Measurements from ENCODE around the gene HSPB2. TPM values are rescaled to one million over a fixed set of nuclear protein-coding genes. Genes with fewer than 3 reads are reported as not detected.

The HSPB2 gene
- total and polyA plus RNA-seq, 9 donors: 0.34 to 11.8 (median 7.6) TPM; not detected in 1

DNA sequence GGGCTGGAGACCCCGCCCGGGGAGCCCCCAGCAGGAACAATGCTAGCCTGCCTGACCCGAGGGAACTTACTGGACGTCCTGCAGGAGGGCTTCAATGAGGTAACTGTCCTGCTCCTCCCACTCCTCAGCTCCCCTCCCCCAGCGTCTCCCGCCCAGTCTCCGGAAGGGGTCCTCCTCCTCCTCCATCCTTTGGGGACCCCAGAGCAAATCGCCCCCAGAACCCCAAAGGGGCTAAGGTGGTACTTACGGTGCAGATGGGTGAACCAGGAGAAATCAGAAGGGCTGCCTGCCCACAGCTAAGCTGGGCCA is 24.9 kb downstream of the HSPB2 start:
- no peak for DNase-seq
- Histone ChIP-seq H3K27ac (peak overlapping the region; percentile 58 to 78), H3K27me3 (no peaks in the 10 kb centered on the region), H3K4me1 (ENCODE audit: insufficient read depth) (peaks cover 3% of the 10 kb centered on the region), H3K4me3 (peak overlapping the region; percentile 72), H3K9me3 (no peaks in the 10 kb centered on the region), H3K36me3 (no peaks in the 10 kb centered on the region)
- TF ChIP-seq, protein P1, sequence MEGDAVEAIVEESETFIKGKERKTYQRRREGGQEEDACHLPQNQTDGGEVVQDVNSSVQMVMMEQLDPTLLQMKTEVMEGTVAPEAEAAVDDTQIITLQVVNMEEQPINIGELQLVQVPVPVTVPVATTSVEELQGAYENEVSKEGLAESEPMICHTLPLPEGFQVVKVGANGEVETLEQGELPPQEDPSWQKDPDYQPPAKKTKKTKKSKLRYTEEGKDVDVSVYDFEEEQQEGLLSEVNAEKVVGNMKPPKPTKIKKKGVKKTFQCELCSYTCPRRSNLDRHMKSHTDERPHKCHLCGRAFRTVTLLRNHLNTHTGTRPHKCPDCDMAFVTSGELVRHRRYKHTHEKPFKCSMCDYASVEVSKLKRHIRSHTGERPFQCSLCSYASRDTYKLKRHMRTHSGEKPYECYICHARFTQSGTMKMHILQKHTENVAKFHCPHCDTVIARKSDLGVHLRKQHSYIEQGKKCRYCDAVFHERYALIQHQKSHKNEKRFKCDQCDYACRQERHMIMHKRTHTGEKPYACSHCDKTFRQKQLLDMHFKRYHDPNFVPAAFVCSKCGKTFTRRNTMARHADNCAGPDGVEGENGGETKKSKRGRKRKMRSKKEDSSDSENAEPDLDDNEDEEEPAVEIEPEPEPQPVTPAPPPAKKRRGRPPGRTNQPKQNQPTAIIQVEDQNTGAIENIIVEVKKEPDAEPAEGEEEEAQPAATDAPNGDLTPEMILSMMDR (IDR thresholded peaks at IDR 0.05): no peak
- no peak for TF ChIP-seq EP300 (IDR thresholded peaks at IDR 0.05)
- TF ChIP-seq POLR2A (IDR thresholded peaks at IDR 0.05): no peak
- WGBS, 3 donors: 4 to 5% (median 5%) methylated on average over 9 of the region's 9 CpGs
- intact Hi-C loops (cut with DNase I): loop anchor here in 3 of 4 donors (5.0 to 10.0 kb wide), 2 partner anchors 40 to 87 kb away; partner anchors contain the start of gene DLAT (in 1 of the 3)

GRCh38 chr11:111937844-111938243 is 25.3 kb downstream of the HSPB2 start:
- Histone ChIP-seq H3K9me3 (no peaks in the 10 kb centered on the region), H3K27me3 (no peaks in the 10 kb centered on the region), H3K4me1 (ENCODE audit: insufficient read depth) (peaks cover 3% of the 10 kb centered on the region), H3K4me3 (peak overlapping the region; percentile 72), H3K27ac (peak overlapping the region; percentile 58 to 78), H3K36me3 (no peaks in the 10 kb centered on the region)
- DNase-seq: no peak
- TF ChIP-seq POLR2A (IDR thresholded peaks at IDR 0.05): no peak
- TF ChIP-seq, protein P1 (IDR thresholded peaks at IDR 0.05): no peak
- TF ChIP-seq EP300 (IDR thresholded peaks at IDR 0.05): no peak
- intact Hi-C loops (cut with DNase I): loop anchor here in 3 of 4 donors (5.0 to 10.0 kb wide), 2 partner anchors 39 to 87 kb away; partner anchors contain the start of gene DLAT (in 1 of the 3)
- WGBS, 3 donors: 55 to 69% (median 61%) methylated on average over 7 of the region's 7 CpGs

GRCh38 chr11:111938687-111939160 is 26.2 kb downstream of the HSPB2 start:
- H3K27ac ChIP-seq: peak overlapping the region in 1 of 2 donors; percentile 58
- intact Hi-C loops (cut with DNase I): loop anchor here in 3 of 4 donors (5.0 to 10.0 kb wide), 2 partner anchors 39 to 86 kb away; partner anchors contain the start of gene DLAT (in 1 of the 3)
- no peaks in the 10 kb centered on the region for H3K9me3 ChIP-seq
- WGBS, 3 donors: 21 to 31% (median 31%) methylated on average over 7 of the region's 7 CpGs
- no peaks in the 10 kb centered on the region for H3K27me3 ChIP-seq
- no peak for DNase-seq
- H3K4me3 ChIP-seq: no peak overlapping the region
- TF ChIP-seq EP300 (IDR thresholded peaks at IDR 0.05): no peak
- TF ChIP-seq, protein P1 (IDR thresholded peaks at IDR 0.05): no peak
- TF ChIP-seq POLR2A (IDR thresholded peaks at IDR 0.05): no peak
- peaks cover 3% of the 10 kb centered on the region for H3K4me1 ChIP-seq (ENCODE audit: insufficient read depth)
- H3K36me3 ChIP-seq: no peaks in the 10 kb centered on the region

- Histone ChIP-seq H3K27me3 (no peaks in the 10 kb centered on the region), H3K27ac (no peak overlapping the region), H3K36me3 (no peaks in the 10 kb centered on the region), H3K9me3 (no peaks in the 10 kb centered on the region), H3K4me3 (no peak overlapping the region), H3K4me1 (ENCODE audit: insufficient read depth) (peaks cover 6% of the 10 kb centered on the region)
- WGBS, 3 donors: 88 to 94% (median 90%) methylated on average over 4 of the region's 4 CpGs
- no peak for DNase-seq
- TF ChIP-seq POLR2A (IDR thresholded peaks at IDR 0.05) (no peak), EP300 (IDR thresholded peaks at IDR 0.05) (no peak)
- TF ChIP-seq, protein P1 (IDR thresholded peaks at IDR 0.05): no peak
- intact Hi-C loops (cut with DNase I): loop anchor here in 3 of 4 donors (5.0 to 10.0 kb wide), 2 partner anchors 37 to 85 kb away; partner anchors contain the start of gene DLAT (in 1 of the 3)
These were observed 27.5 kb downstream of the HSPB2 start for GRCh38 chr11:111939836-111940604.

Measured in ovary (tissue), 9 donors.